HG03139 (cell line): ENCODE results near the gene UTY.
A peak's percentile ranks its signal among the peaks of the same experiment; 100 is the strongest.

Experiments used
- ATAC-seq: cut with Tn5 transposase; IDR thresholded peaks from one replicate; pipeline ENCODE4 v1.9.1; 2021; ENCODE audit not compliant: unreplicated experiment

UTY gene

DNA sequence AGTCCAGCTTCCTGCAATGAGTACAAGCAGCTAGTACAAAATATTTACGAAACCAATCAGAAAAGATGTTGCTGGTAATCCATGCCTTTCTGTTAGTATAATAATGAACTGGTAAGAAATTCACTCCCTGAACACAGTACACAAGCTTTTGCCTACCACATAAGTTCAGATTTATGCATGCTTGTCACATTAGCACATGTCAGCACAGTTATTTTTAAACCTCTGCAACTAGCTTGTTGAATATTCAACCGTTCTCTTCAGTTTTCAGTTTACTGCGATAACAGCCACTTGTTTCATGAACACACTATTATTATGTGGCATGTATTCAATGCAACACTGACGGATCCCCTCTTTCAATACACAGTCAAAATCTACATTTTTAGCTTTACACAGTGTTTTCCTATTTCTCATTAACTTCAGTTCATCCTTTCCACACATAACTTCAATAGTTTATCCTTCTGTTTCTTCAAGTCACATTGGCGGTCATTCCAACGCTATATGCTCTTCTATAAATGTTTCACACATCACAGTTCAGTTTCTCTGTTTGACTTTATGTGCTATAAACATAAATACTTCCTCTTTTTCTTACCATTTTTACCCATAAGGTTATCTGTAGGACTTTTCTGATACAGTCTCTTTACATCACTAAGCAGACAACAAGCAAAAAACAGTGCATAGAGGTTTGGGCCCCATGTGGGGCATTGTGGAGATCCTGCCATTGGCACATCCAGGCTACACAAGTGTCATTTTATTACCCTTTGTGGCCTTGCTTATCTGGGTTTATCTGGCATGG is 62.8 kb downstream of the UTY start:
- ATAC-seq: peak; percentile 84

- ATAC-seq: no peak
Measured at GRCh38 chrY:13415556-13415955, 64.3 kb downstream of the UTY start.

DNA sequence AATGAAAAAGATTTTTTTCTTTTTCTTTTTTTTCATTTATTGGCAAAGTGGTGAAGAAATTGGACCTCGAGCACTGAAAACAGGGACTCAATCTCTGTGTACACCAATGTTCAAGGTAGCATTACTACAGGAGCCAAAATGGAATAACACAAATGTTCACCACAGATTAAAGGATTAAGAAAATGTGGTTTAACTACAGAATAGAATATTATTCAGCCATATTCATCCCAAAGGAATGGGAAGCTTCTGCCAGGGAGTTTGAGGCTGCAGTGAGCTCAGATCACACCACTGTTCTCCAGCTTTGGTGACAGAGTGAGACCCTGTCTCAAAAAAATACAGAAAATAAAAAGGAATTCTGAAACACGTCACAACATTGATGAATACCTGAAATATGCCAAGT is 81.0 kb downstream of the UTY start:
- ATAC-seq: no peak

GRCh38 chrY:13381110-13381683 is 98.6 kb downstream of the UTY start:
- ATAC-seq: peak; percentile 55

DNA sequence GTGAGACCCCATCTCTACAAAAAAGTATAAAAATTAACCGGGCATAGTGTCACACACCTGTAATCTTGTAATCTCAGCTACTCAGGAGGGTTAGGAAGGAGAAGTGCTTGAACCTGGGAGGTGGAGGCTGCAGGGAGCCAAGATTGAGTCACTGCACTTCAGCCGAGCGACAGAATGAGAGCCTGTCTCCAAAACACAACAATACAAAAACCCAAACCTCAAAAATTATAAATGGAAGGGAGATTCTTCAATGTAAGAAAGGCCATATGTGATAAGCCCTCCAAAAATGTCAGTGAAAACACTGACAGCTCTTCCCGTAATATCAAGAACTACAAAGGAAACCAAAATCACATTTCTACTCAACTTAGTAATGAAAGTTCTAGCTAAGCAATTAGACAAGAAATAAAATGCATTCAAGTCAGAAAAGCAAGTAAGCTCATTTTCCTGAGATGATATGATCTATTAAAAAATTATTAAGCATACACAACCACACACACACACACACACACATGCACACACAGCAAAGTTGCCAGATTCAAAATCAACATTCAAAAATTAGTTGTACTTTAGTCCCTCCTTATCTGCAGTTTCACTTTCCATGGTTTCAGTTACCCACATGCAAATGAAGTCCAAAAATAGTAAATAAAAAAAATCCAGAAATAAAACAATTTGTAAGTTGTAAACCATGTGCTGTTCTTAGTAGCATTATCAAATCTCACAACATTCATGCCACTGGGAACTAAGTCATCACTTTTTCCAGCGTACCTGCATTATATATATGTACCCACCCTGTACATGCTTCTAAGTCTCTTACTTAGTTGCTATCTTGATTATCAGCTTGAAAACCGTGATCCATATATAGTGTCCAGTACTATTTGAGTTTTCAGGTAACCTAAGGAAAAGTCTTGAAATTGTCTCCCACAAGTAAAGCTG is 108.7 kb downstream of the UTY start:
- no peak for ATAC-seq

DNA sequence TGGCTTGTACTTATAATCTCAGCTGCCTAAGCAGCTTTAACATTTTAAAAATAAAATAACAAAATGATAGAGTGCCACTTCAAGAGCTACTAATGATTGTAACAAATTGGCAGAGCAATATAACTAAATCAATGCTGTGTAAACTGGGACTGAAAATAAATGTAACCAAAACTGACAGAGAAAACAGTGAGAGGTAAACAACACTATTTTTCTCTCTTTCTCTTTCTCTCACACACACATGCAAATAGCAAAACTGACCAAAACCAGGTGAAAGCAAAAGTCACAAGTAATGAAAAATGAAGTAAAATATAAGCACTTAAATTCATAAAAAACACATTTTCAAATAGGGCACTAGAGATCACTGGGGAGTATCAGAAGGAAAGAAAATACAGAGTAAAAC is 109.6 kb downstream of the UTY start:
- ATAC-seq: no peak

GRCh38 chrY:13368513-13368845 is 111.4 kb downstream of the UTY start:
- ATAC-seq: no peak

- ATAC-seq: no peak
Measured at GRCh38 chrY:13363641-13364040, 116.2 kb downstream of the UTY start.

DNA sequence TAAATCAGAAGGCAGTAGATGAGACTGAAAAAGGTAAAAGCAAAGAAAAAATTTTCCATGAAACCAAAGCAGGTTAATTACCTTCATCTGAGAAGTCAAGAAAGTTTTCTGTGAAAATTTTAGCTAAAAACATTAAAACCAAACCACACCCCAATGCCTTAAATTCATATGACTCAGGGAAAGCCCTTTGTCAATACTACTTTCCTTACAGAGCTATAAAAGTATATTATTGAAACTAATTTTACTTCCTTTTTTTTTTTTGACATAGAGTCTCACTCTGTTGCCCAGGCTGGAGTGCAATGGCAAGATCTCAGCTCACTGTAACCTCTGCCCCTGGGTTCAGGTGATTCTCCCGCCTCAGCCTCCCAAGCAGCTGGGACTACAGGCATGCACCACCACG is 117.2 kb downstream of the UTY start:
- no peak for ATAC-seq

- no peak for ATAC-seq
Measured at GRCh38 chrY:13361656-13362636, 117.9 kb downstream of the UTY start.

DNA sequence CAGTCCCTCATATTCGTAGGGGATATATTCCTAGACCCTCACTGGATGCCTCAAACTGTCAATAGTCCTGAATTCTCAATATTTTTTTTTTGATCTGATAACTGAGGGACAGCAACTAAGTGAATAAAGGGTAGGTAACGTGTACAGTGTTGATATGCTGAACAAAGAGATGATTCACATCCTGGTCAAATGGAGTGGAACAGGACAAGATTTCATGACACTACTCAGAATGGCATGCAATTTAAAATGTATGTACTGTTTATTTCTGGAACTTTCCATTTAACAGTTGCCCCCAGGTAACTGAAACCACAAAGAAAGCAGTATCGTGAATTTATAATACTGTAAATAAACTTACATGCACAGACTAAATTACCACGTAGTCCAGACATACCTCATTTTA is 128.4 kb downstream of the UTY start:
- ATAC-seq: no peak

DNA sequence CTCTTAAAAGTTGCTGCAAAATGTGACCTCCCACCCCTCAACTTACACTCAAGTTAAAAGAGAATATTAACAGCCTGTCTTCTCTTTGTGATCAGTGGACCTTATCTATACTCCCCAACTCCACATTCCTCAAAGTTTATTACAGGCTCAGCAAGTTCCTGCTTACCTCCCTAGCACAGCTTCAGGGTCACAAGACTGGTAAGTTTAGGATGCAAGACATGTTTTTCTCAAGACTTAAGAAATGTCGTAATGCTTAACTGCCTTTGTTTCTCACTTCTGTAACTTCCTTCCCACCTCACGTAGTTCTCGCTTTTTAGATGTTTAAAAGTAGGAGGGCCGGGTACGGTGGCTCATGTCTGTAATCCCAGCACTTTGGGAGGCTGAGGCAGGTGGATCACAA is 132.7 kb downstream of the UTY start:
- no peak for ATAC-seq

DNA sequence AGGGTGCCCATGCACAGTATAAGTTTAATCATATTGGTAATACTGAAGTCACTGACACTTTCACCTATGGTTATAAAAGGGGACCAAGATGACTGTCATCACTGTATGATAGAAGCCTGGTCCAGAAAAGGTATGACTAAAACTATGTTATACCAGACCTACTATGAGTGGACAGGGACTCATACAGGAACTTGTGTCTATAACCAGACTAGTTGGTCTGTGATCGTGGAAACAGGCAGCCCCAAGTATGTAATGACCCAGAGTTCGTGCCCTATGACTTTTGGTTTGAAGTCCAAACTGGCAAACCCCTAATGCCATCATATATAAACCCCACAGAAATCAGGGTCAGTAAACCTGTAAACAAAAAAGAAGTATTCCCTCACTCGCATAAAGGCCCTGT is 134.3 kb downstream of the UTY start:
- ATAC-seq: no peak

GRCh38 chrY:13343307-13343946 is 136.4 kb downstream of the UTY start:
- no peak for ATAC-seq

GRCh38 chrY:13339939-13340338 is 139.9 kb downstream of the UTY start:
- no peak for ATAC-seq

GRCh38 chrY:13339381-13339780 is 140.5 kb downstream of the UTY start:
- ATAC-seq: no peak

DNA sequence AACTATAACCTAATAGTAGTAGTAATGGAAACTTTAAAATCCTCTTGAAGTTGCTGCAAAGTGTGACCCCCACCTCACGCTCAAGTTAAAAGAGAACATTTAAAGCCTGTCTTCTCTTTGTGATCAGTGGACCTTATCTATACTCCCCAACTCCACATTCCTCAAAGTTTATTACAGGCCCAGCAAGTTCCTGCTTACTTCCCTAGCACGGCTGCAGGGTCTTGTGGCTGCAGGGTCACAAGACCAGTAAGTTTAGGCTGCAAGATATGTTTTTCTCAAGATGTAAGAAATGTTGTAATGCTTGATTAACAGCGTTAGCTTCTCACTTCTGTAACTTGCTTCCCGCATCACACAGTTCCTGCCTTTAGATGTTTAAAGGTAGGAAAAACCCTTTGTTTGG is 141.1 kb downstream of the UTY start:
- ATAC-seq: no peak

DNA sequence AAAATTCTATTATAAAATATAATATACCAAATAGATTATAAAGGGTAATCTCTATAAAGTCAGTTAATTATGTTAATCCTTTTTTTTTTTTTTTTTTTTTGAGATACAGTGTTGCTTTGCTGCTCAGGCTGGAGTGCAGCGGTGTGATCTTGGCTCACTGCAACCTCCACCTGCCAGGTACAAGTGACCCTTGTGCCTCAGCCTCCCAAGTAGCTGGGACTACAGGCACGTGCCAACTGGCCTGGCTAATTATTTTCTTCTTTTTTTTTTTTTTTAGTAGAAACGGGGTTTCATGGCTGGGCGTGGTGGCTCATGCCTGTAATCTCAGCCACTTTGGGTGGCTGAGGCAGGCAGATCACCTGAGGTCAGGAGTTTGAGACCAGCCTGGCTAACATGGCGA is 141.9 kb downstream of the UTY start:
- ATAC-seq: no peak

DNA sequence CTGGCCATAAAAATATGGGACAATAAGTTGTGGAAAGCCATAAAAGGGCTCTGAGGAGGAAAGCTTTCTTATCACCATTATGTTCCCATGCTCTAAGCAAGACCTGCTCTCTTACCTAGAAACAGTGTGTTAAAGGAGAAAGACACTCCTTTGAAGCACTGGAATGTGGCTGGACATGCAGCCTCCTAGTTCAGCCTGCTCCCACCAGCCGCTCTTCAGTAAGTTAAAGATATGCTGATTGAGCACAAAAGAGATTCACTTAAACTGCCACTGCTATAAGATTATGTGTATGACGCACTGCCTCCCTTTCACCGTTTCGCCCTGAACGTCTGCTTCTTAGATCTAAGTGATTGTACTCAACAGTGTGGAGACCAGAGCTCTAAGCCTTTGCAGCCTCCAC is 146.0 kb downstream of the UTY start:
- no peak for ATAC-seq

GRCh38 chrY:13330651-13331050 is 149.2 kb downstream of the UTY start:
- ATAC-seq: no peak
